Measurements from ENCODE around the gene TRAF5.

DNA sequence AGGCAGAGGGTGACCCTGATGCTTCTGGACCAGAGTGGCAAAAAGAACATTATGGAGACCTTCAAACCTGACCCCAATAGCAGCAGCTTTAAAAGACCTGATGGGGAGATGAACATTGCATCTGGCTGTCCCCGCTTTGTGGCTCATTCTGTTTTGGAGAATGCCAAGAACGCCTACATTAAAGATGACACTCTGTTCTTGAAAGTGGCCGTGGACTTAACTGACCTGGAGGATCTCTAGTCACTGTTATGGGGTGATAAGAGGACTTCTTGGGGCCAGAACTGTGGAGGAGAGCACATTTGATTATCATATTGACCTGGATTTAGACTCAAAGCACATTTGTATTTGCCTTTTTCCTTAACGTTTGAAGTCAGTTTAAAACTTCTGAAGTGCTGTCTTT, 45.8 kb downstream of the TRAF5 start:
- TF ChIP-seq, protein P1, sequence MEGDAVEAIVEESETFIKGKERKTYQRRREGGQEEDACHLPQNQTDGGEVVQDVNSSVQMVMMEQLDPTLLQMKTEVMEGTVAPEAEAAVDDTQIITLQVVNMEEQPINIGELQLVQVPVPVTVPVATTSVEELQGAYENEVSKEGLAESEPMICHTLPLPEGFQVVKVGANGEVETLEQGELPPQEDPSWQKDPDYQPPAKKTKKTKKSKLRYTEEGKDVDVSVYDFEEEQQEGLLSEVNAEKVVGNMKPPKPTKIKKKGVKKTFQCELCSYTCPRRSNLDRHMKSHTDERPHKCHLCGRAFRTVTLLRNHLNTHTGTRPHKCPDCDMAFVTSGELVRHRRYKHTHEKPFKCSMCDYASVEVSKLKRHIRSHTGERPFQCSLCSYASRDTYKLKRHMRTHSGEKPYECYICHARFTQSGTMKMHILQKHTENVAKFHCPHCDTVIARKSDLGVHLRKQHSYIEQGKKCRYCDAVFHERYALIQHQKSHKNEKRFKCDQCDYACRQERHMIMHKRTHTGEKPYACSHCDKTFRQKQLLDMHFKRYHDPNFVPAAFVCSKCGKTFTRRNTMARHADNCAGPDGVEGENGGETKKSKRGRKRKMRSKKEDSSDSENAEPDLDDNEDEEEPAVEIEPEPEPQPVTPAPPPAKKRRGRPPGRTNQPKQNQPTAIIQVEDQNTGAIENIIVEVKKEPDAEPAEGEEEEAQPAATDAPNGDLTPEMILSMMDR (IDR thresholded peaks at IDR 0.05; ENCODE audit: insufficient read depth, low read depth, low read length): no peak
- TF ChIP-seq EZH2 (IDR thresholded peaks at IDR 0.05; ENCODE audit: insufficient read depth, low read length): no peak

Data from astrocyte (in vitro differentiated cells and primary cell).